ENCODE data around the gene GNAO1.

GNAO1 gene

DNA sequence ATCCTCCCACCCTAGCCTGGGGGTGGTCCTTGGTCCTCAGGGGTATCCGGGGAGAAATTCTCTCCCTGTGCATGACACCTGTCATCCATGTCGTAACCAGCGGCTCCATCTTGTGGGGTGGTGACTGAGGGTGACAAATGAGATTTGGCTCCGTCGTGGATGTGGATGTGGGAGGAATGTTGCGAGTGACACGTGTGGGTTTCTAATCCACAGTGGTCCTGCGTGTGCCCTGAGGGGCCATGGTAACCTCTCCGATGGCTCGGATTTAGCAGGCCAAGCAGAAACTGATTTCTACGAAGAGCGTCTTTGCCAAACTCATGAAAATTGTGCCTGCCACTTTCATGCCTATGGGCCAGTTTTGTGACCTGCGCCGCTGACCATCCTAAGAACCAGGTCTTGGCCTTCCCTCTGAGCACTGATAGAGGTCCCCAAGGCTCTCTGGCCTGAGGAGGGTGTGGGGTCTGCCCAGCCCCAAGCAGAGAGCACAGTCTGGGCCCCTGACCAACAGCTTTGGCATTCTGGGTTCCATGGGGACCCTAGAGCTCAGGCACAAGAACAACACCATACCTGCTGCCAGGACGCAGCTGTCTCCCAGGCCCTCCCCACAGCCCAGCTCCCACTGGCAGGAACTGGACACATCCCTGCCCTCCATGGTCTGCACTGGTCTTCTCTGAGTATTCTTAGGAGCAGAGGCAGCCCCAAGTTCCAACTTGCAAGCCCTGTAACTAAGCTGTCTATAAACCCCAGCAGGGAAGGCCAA lies 155.0 kb downstream of the GNAO1 start:
- no peaks in the 10 kb centered on the region for H3K9me2 ChIP-seq (replicated peaks; ENCODE audit: insufficient read depth, low read length)
- no peaks in the 10 kb centered on the region for H3K9me3 ChIP-seq (replicated peaks; ENCODE audit: insufficient read depth, low read length)
- H4K20me1 ChIP-seq (ENCODE audit: insufficient read depth, low read length): no peaks in the 10 kb centered on the region
- no peak overlapping the region for H3K4me3 ChIP-seq (ENCODE audit: low read length)
- H3K9ac ChIP-seq (ENCODE audit: low read length): no peak overlapping the region
- H3K27me3 ChIP-seq (replicated peaks; ENCODE audit: insufficient read depth, low read length): peaks cover 29% of the 10 kb centered on the region
- no peak overlapping the region for H3K27ac ChIP-seq (ENCODE audit: low read length)
- no peaks in the 10 kb centered on the region for H3K4me1 ChIP-seq (ENCODE audit: low read length)
- DNase-seq: no peak
- no peaks in the 10 kb centered on the region for H3K36me3 ChIP-seq (replicated peaks; ENCODE audit: insufficient read depth, low read length)
- no peak overlapping the region for H2AFZ ChIP-seq (ENCODE audit: low read length)
- H3K79me2 ChIP-seq (ENCODE audit: low read length): no peaks in the 10 kb centered on the region
- H3K4me2 ChIP-seq (ENCODE audit: low read depth, low read length): no peak overlapping the region
- H3F3A ChIP-seq (ENCODE audit: insufficient read depth, low read length): no peaks in the 10 kb centered on the region
- TF ChIP-seq, protein P1, sequence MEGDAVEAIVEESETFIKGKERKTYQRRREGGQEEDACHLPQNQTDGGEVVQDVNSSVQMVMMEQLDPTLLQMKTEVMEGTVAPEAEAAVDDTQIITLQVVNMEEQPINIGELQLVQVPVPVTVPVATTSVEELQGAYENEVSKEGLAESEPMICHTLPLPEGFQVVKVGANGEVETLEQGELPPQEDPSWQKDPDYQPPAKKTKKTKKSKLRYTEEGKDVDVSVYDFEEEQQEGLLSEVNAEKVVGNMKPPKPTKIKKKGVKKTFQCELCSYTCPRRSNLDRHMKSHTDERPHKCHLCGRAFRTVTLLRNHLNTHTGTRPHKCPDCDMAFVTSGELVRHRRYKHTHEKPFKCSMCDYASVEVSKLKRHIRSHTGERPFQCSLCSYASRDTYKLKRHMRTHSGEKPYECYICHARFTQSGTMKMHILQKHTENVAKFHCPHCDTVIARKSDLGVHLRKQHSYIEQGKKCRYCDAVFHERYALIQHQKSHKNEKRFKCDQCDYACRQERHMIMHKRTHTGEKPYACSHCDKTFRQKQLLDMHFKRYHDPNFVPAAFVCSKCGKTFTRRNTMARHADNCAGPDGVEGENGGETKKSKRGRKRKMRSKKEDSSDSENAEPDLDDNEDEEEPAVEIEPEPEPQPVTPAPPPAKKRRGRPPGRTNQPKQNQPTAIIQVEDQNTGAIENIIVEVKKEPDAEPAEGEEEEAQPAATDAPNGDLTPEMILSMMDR (IDR thresholded peaks at IDR 0.05; ENCODE audit: low read length): no peak
- TF ChIP-seq EZH2 (optimal IDR thresholded peaks at IDR 0.05; ENCODE audit: low read depth, low read length) (no peak), EZH2phosphoT487 (IDR thresholded peaks at IDR 0.05; ENCODE audit: low read length) (no peak)

DNA sequence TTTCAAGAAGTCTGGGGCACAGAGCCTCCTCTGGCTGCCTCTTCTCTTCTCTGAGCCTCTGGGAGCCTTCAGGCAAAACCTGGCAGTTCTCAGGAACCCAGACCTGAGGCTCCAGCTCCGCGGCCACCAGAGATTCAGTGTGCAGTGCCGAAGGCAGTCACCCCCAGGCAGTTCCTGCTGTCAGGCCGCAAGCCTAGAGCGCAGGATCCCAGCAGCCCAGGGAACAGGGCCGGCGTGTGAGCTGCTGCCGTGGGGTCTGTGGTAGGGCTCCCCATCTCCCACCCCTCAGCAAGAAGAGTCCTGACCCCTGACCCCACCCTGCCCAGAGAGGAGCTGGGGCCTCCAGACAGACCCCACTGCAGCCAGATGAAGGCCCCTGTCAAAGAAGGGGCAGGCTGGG lies 155.9 kb downstream of the GNAO1 start:
- TF ChIP-seq EZH2phosphoT487 (IDR thresholded peaks at IDR 0.05; ENCODE audit: low read length) (no peak), EZH2 (optimal IDR thresholded peaks at IDR 0.05; ENCODE audit: low read depth, low read length) (no peak)
- TF ChIP-seq, protein P1 (IDR thresholded peaks at IDR 0.05; ENCODE audit: low read length): no peak
- no peak overlapping the region for H3K9ac ChIP-seq (ENCODE audit: low read length)
- H3K9me3 ChIP-seq (replicated peaks; ENCODE audit: insufficient read depth, low read length): no peaks in the 10 kb centered on the region
- H3K4me1 ChIP-seq (ENCODE audit: low read length): no peaks in the 10 kb centered on the region
- H3K27me3 ChIP-seq (replicated peaks; ENCODE audit: insufficient read depth, low read length): peaks cover 33% of the 10 kb centered on the region
- H3F3A ChIP-seq (ENCODE audit: insufficient read depth, low read length): no peaks in the 10 kb centered on the region
- no peaks in the 10 kb centered on the region for H3K79me2 ChIP-seq (ENCODE audit: low read length)
- no peak overlapping the region for H3K4me2 ChIP-seq (ENCODE audit: low read depth, low read length)
- H3K4me3 ChIP-seq (ENCODE audit: low read length): no peak overlapping the region
- no peaks in the 10 kb centered on the region for H3K9me2 ChIP-seq (replicated peaks; ENCODE audit: insufficient read depth, low read length)
- H3K36me3 ChIP-seq (replicated peaks; ENCODE audit: insufficient read depth, low read length): no peaks in the 10 kb centered on the region
- H2AFZ ChIP-seq (ENCODE audit: low read length): no peak overlapping the region
- H4K20me1 ChIP-seq (ENCODE audit: insufficient read depth, low read length): no peaks in the 10 kb centered on the region
- no peak overlapping the region for H3K27ac ChIP-seq (ENCODE audit: low read length)
- no peak for DNase-seq

DNA sequence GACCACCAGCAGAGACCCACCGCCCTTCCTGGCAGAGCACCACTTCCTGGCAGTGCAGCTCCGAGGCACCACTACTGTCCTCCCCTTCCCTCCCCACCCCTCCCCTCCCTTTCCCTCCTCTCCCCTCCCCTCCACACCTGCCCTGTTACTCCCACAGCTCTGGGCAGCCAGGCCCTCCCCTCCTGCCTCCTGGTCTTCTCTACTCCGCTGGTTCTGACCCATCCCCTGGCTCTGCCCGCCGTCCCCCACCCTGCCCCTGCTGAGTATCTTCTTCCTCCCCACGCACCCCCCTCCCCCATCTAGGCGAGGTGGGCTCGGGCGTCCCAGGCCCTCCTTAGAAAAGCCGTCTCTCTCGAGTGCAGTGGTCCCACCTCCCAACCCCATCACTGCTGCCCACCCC lies 156.4 kb downstream of the GNAO1 start:
- H3K9ac ChIP-seq (ENCODE audit: low read length): no peak overlapping the region
- no peaks in the 10 kb centered on the region for H4K20me1 ChIP-seq (ENCODE audit: insufficient read depth, low read length)
- H3K79me2 ChIP-seq (ENCODE audit: low read length): no peaks in the 10 kb centered on the region
- no peaks in the 10 kb centered on the region for H3F3A ChIP-seq (ENCODE audit: insufficient read depth, low read length)
- TF ChIP-seq EZH2phosphoT487 (IDR thresholded peaks at IDR 0.05; ENCODE audit: low read length) (no peak), EZH2 (optimal IDR thresholded peaks at IDR 0.05; ENCODE audit: low read depth, low read length) (no peak)
- TF ChIP-seq, protein P1 (IDR thresholded peaks at IDR 0.05; ENCODE audit: low read length): no peak
- no peak overlapping the region for H2AFZ ChIP-seq (ENCODE audit: low read length)
- H3K4me3 ChIP-seq (ENCODE audit: low read length): no peak overlapping the region
- no peak for DNase-seq
- H3K4me2 ChIP-seq (ENCODE audit: low read depth, low read length): no peak overlapping the region
- peaks cover 33% of the 10 kb centered on the region for H3K27me3 ChIP-seq (replicated peaks; ENCODE audit: insufficient read depth, low read length)
- no peaks in the 10 kb centered on the region for H3K9me3 ChIP-seq (replicated peaks; ENCODE audit: insufficient read depth, low read length)
- no peaks in the 10 kb centered on the region for H3K4me1 ChIP-seq (ENCODE audit: low read length)
- no peaks in the 10 kb centered on the region for H3K9me2 ChIP-seq (replicated peaks; ENCODE audit: insufficient read depth, low read length)
- no peaks in the 10 kb centered on the region for H3K36me3 ChIP-seq (replicated peaks; ENCODE audit: insufficient read depth, low read length)
- no peak overlapping the region for H3K27ac ChIP-seq (ENCODE audit: low read length)

Data from MM.1S (cell line).